Ramos (cell line): ENCODE measurements around the gene PRDM5.

Source experiments
- in situ Hi-C: fragments of 300-500 bp; cut with MboI; formaldehyde crosslinking; loops from one replicate; pipeline ENCODE4 v1.14.3; 2022; ENCODE audit warnings: low sequenced_read_pairs; ENCODE audit not compliant: unreplicated experiment

PRDM5 gene

GRCh38 chr4:120861852-120862251, 60.7 kb downstream of the PRDM5 start:
- in situ Hi-C loops, result no loop called here

GRCh38 chr4:120858776-120859175, 63.8 kb downstream of the PRDM5 start:
- in situ Hi-C loops, result no loop called here

GRCh38 chr4:120857312-120857711, 65.2 kb downstream of the PRDM5 start:
- in situ Hi-C loops, result no loop called here

GRCh38 chr4:120856294-120856693, 66.2 kb downstream of the PRDM5 start:
- in situ Hi-C loops, result no loop called here

GRCh38 chr4:120855307-120856001, 67.1 kb downstream of the PRDM5 start:
- in situ Hi-C loops, result no loop called here

- in situ Hi-C loops, result no loop called here
Observed at GRCh38 chr4:120853161-120853935, 69.2 kb downstream of the PRDM5 start.

GRCh38 chr4:120850018-120850599, 72.4 kb downstream of the PRDM5 start:
- in situ Hi-C loops, result no loop called here

- in situ Hi-C loops, result no loop called here
Observed at GRCh38 chr4:120847019-120847582, 75.4 kb downstream of the PRDM5 start.

GRCh38 chr4:120844528-120844921, 78.0 kb downstream of the PRDM5 start:
- in situ Hi-C loops, result no loop called here

- in situ Hi-C loops, result no loop called here
Observed at GRCh38 chr4:120843849-120844527, 78.5 kb downstream of the PRDM5 start.

GRCh38 chr4:120842031-120842430, 80.5 kb downstream of the PRDM5 start:
- in situ Hi-C loops, result no loop called here

- in situ Hi-C loops, result no loop called here
Observed at GRCh38 chr4:120841580-120841979, 80.9 kb downstream of the PRDM5 start.

- in situ Hi-C loops, result no loop called here
Observed at GRCh38 chr4:120839974-120840751, 82.4 kb downstream of the PRDM5 start.

- in situ Hi-C loops, result no loop called here
Observed at GRCh38 chr4:120839334-120839973, 83.1 kb downstream of the PRDM5 start.

GRCh38 chr4:120838784-120839183, 83.7 kb downstream of the PRDM5 start:
- in situ Hi-C loops, result no loop called here

GRCh38 chr4:120837656-120838055, 84.9 kb downstream of the PRDM5 start:
- in situ Hi-C loops, result no loop called here

- in situ Hi-C loops, result no loop called here
Observed at GRCh38 chr4:120835342-120835741, 87.2 kb downstream of the PRDM5 start.

- in situ Hi-C loops, result no loop called here
Observed at GRCh38 chr4:120830204-120830603, 92.3 kb downstream of the PRDM5 start.

GRCh38 chr4:120829113-120829831, 93.3 kb downstream of the PRDM5 start:
- in situ Hi-C loops, result no loop called here
